HT1080 (cell line): ENCODE results near the gene CTXN3. TPM values are rescaled to one million over a fixed set of nuclear protein-coding genes. Genes with fewer than 3 reads are reported as not detected.

Source experiments
- DNase-seq: peaks from one replicate; pipeline ENCODE4 v3.0.0-alpha.2; 2015; ENCODE audit warnings: low read depth
- total RNA-seq: library from RNA; depleted of rRNA; stranded (reverse); fragments of >200 nt; shearing (Covaris generic); gene quantifications from 2 replicates; pipeline ENCODE4 v1.2.3, GENCODE V29; 2014; rRNA removed

CTXN3 gene
- total RNA-seq, 1 experiment from 2014 or later = not detected

- peak; percentile 70 for DNase-seq
Measured at GRCh38 chr5:127697894-127698600, 49.2 kb downstream of the CTXN3 start.

DNA sequence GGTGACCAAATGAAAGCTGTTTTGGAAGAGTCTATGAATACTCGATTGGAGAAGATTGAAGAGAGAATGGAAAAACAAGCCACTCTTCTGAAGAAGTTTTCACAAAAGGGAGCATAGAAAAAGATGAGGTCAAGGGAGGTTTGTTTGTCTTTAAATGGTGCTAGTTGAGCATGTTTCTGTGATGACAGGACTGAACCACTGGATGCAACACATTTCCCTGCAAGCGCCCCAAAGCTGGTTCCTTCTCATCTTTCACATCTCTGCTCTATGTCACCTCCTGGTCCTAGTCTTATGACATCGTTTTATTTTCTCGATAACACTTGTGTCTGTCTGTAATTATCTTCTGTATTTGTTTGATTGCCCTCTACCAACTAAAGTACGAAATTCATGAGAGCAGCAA is 50.5 kb downstream of the CTXN3 start:
- no peak for DNase-seq

DNA sequence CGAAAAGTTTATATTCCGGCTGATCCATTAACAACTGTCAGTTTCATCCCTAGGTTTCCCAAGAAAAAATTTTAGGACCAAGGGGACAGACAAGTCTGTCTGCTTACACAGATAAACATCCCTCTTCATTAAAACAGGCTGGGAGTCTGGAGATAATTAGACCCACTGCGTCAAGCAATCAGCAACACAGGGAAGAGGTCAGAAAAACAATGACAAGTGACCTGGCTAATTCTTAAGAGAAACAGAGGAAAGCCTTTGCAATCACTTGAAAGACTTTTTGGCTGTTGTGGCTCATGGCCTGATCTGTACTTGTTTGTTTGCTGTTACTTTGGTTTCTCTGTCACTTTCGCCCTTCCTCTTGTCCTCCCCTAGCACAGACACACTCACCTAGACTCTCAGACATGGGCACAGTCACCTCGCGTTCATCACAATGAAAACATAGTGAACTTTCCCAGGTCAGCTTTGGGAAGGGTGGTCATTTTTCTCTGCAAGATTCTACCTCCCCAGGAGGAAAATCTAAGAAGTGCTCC is 51.4 kb downstream of the CTXN3 start:
- DNase-seq = no peak

GRCh38 chr5:127702434-127702833 is 53.6 kb downstream of the CTXN3 start:
- DNase-seq = no peak

DNA sequence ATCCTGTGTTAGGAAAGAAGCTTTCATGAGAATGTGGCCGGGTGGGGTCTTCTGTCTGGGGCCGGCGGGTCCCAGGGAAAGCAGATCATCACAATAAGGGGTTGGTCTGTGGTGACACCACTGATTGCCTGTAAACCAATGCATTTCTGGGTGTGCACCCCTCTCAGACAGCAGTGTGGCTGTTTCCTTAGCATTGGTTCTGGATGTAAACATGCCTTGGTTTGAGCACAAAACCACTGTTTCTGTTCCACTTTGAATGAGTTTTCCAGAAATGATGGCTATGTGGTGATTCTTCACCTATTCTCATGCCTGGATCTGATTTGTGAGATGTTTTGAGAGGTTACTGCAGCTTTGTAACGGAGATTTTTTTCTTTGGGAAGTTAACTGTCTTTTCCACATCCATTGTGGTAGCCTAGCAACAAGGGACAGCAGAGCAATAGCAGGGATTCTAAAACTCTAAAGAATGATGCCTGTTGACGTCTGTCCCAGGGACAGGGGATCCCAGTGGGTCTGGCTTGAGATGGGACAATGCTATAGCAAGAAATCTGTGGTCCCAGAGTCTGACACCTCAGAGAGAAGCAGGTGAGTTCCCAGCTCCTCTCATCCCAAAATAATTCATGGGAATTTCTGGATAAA is 54.2 kb downstream of the CTXN3 start, which contains the start of gene CCDC192:
Gene CCDC192 (plus strand): TSS at position 466 of the 636 bp plus-strand sequence. CDS start 55 bp downstream, at position 521.
- no peak for DNase-seq

- DNase-seq = peak; percentile 60
Measured at GRCh38 chr5:127705120-127705892, 56.4 kb downstream of the CTXN3 start.

- DNase-seq = no peak
Measured at GRCh38 chr5:127706691-127707090, 57.8 kb downstream of the CTXN3 start.

DNA sequence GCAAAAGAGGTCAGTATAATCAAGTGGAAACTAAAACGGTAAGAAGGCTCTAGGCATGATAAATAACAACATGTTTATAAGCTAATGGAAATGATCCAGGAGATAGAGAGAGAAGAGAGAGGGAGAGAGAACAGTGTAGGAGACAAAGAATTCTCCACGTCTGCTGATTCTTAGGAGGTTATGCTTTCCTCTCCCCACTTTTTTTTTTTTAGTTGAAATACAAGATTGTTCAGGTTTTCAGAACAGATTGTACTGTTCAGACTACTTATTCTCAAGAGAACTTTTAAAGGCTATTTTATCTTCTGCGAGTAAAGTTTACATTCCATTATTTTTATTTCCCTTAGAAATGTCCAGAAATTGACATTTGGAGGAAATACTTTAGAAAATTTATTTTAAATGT is 58.3 kb downstream of the CTXN3 start:
- DNase-seq = no peak

Other genes with a start within 250 kb of the CTXN3 start
- 29.0 and 36.9 TPM in 2 replicates for gene PRRC1, start 131.4 kb upstream of the CTXN3 start, total RNA-seq
- not detected in 2 replicates for gene CCDC192, start 54.3 kb downstream of the CTXN3 start, total RNA-seq